Measurements from ENCODE around the gene FAM25G.

FAM25G gene

DNA sequence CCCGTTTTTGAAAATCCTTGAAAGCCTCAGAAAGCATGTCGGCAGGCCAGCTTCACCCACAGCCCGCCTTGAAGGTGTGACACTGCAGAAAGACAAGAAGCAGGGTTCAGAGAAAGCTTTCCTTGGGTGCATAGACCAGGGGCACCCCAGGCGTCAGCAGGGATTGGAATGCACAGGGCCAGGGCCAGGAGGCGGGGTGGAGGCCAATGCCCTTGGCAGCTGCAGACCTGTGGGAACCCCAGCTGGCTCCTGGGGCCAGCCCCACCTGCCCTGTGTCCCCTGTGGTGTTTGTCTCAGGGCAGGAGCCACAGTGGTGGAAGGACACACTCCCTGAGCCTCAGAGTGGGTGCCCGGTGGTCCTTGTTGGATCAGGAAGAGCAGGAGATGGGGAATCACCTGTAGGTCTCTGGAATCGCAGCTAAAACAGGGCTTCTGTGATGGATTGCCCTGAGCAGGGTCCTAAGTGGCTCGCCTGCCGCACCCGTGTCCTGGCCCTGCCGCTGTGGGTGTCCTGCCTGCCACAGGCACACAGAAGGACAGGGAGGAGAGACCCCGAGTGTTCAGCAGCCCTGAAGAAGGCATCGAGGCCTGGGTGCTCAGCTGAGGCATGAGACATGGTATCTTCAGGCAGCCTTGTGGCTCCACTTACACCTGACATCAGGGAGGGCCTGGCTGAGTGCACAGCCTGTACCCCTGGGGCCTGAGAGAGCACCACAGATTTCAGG is 40.1 kb downstream of the FAM25G start:
- no peak overlapping the region for H3K27ac ChIP-seq
- H3K36me3 ChIP-seq (ENCODE audit: control insufficient read depth, insufficient read depth, low read length) = no peaks in the 10 kb centered on the region
- H3K4me3 ChIP-seq (ENCODE audit: low read depth, low read length) = no peak overlapping the region
- no peaks in the 10 kb centered on the region for H3K4me1 ChIP-seq
- no peaks in the 10 kb centered on the region for H3K79me2 ChIP-seq
- H3K9ac ChIP-seq = no peak overlapping the region
- H3K9me3 ChIP-seq (ENCODE audit: control insufficient read depth, low read length) = no peaks in the 10 kb centered on the region
- H3K27me3 ChIP-seq (ENCODE audit: control insufficient read depth, insufficient read depth, low read length) = no peaks in the 10 kb centered on the region
- TF ChIP-seq, protein P1, sequence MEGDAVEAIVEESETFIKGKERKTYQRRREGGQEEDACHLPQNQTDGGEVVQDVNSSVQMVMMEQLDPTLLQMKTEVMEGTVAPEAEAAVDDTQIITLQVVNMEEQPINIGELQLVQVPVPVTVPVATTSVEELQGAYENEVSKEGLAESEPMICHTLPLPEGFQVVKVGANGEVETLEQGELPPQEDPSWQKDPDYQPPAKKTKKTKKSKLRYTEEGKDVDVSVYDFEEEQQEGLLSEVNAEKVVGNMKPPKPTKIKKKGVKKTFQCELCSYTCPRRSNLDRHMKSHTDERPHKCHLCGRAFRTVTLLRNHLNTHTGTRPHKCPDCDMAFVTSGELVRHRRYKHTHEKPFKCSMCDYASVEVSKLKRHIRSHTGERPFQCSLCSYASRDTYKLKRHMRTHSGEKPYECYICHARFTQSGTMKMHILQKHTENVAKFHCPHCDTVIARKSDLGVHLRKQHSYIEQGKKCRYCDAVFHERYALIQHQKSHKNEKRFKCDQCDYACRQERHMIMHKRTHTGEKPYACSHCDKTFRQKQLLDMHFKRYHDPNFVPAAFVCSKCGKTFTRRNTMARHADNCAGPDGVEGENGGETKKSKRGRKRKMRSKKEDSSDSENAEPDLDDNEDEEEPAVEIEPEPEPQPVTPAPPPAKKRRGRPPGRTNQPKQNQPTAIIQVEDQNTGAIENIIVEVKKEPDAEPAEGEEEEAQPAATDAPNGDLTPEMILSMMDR (IDR thresholded peaks at IDR 0.05) = no peak
- no peak overlapping the region for H3K4me2 ChIP-seq (ENCODE audit: low read length)
- no peak overlapping the region for H2AFZ ChIP-seq

DNA sequence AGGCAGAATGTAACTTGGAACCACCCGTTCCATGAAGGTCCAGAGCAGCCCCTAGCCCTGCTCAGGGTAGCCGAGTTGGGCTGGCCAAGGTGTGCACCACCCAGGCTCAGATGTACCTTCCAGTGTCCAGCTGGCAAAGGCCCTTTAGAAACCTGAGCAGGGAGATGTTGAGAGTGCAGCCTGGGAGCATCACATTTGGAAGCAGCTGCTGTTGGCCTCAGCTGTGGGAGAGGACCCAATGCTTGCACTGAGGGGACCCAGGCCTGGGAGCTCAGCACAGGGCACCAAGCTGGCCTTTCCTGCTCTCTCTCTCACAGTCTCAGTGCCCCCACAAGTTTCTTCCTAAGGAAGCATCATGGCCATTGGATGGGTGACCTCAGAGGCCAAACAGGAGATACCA is 41.1 kb downstream of the FAM25G start:
- Histone ChIP-seq H3K9me3 (ENCODE audit: control insufficient read depth, low read length) (no peaks in the 10 kb centered on the region), H3K27ac (no peak overlapping the region), H3K9ac (no peak overlapping the region), H3K4me1 (no peaks in the 10 kb centered on the region), H3K4me2 (ENCODE audit: low read length) (no peak overlapping the region), H3K36me3 (ENCODE audit: control insufficient read depth, insufficient read depth, low read length) (no peaks in the 10 kb centered on the region), H3K27me3 (ENCODE audit: control insufficient read depth, insufficient read depth, low read length) (no peaks in the 10 kb centered on the region), H2AFZ (no peak overlapping the region), H3K4me3 (ENCODE audit: low read depth, low read length) (no peak overlapping the region), H3K79me2 (no peaks in the 10 kb centered on the region)
- TF ChIP-seq, protein P1 (IDR thresholded peaks at IDR 0.05) = no peak

DNA sequence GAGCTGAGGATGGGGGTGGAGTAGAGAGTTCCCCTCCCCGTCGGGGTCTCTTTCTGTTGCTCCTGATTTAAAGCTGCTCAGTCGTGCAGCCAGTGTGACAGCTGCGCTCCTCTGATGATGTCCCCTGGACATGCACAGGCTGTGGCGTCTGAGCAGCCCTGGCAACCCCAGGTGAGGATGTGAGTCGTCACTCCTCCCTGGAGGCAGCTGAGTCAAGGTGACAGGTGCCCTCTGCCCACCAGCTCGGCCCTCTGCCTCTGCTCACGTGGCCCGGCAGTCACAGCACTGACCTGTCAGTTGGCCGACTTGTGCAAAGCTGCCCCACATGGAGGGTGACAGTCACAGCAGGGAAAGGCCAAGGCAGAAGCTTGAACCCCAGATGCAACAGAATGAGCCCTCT is 41.5 kb downstream of the FAM25G start:
- H3K36me3 ChIP-seq (ENCODE audit: control insufficient read depth, insufficient read depth, low read length) = no peaks in the 10 kb centered on the region
- H3K79me2 ChIP-seq = no peaks in the 10 kb centered on the region
- no peaks in the 10 kb centered on the region for H3K27me3 ChIP-seq (ENCODE audit: control insufficient read depth, insufficient read depth, low read length)
- no peak overlapping the region for H2AFZ ChIP-seq
- no peak overlapping the region for H3K9ac ChIP-seq
- H3K4me2 ChIP-seq (ENCODE audit: low read length) = no peak overlapping the region
- TF ChIP-seq, protein P1 (IDR thresholded peaks at IDR 0.05) = no peak
- no peaks in the 10 kb centered on the region for H3K9me3 ChIP-seq (ENCODE audit: control insufficient read depth, low read length)
- H3K4me3 ChIP-seq (ENCODE audit: low read depth, low read length) = no peak overlapping the region
- no peak overlapping the region for H3K27ac ChIP-seq
- no peaks in the 10 kb centered on the region for H3K4me1 ChIP-seq

DNA sequence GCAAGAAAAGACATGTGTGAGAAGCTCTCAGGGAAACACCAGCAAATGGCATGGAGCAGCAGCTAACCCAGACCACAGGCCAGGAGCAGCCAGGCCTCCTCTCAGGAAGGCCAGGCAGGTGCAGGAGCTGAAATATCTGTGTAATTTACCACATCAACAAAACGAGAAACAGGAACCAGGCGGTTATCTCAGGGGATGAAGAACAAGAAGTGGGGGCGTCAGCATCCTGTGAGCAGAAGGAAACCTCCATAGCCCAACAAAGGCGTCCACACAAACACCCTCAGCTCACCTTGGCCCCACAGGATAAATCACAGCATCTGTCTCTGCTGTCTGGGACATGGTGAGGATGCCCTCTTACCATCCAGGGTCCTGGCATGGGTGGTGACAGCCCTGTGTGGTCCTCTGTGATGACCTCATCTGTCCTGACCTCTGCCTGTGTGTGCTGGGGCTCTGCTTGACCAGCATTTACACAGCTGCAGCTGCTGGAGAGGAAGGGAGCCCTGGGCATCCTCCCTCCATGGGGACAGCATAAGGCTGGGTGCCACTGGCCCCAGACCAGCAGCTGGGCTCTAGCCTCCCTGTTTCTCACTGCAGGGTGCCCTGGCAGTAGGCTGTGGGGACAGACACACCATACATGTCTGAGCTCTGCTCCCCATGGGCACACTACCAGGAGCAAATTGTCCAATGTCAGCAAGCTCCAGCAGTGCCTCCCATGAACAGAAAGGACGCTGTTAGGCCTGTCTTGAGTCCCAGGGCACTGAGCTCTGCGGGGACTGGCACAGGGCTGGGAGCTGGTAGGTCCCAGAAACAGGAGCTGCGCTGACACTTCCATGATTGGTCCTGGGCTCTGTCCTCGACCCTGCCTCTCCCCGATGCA is 42.2 kb downstream of the FAM25G start:
- no peaks in the 10 kb centered on the region for H3K36me3 ChIP-seq (ENCODE audit: control insufficient read depth, insufficient read depth, low read length)
- H2AFZ ChIP-seq = no peak overlapping the region
- no peak overlapping the region for H3K9ac ChIP-seq
- no peak overlapping the region for H3K4me3 ChIP-seq (ENCODE audit: low read depth, low read length)
- no peaks in the 10 kb centered on the region for H3K27me3 ChIP-seq (ENCODE audit: control insufficient read depth, insufficient read depth, low read length)
- H3K79me2 ChIP-seq = no peaks in the 10 kb centered on the region
- TF ChIP-seq, protein P1 (IDR thresholded peaks at IDR 0.05) = no peak
- no peaks in the 10 kb centered on the region for H3K4me1 ChIP-seq
- no peak overlapping the region for H3K4me2 ChIP-seq (ENCODE audit: low read length)
- no peaks in the 10 kb centered on the region for H3K9me3 ChIP-seq (ENCODE audit: control insufficient read depth, low read length)
- no peak overlapping the region for H3K27ac ChIP-seq
